ENCODE measurements around the gene PRCP. TPM values are rescaled to one million over a fixed set of nuclear protein-coding genes. Genes with fewer than 3 reads are reported as not detected.

Gene PRCP
- polyA plus RNA-seq, 3 donors from 2014 or later, result 65.1 to 104 (median 80.0) TPM

Other genes with a start within 250 kb of the PRCP start
- not detected for gene FAM181B, start 166.6 kb downstream of the PRCP start, polyA plus RNA-seq
- gene DDIAS, start 1.3 kb upstream of the PRCP start, polyA plus RNA-seq, result 1 to 10 TPM in 2 of 3 donors, not detected in 1; 1.4 to 2.4 TPM
- gene RAB30, start 171.5 kb upstream of the PRCP start, polyA plus RNA-seq, result 1 to 10 TPM; 2.2 to 6.5 (median 6.0) TPM

Measured in immature natural killer cell (primary cell).